ENCODE results near the gene LDHB. TPM values are rescaled to one million over a fixed set of nuclear protein-coding genes. Genes with fewer than 3 reads are reported as not detected.

The LDHB gene
- total and polyA plus RNA-seq, 9 of the 15 experiments (the other 6 are each of a cell fraction or from before 2014, with no cell fraction given): 743 to 2,680 (median 968) TPM

DNA sequence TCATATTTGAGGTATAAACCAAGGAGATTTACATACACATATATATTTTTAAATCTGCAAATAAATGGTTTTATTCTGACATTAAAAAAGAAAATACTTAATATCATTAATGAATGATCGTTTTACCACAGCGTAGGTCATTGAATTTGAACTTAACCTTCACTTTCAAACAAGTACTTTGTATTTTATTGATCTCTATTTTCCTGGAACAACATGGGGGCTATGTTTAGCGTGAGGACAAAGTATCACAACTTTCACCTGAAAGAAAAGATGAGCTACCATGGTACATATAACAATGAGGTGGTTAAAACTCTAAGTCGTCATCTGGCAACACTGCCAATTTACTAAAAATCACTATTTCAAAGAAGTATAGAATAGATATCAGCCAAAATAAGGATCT is 59.0 kb downstream of the LDHB start:
- Histone ChIP-seq H3K4me1 (replicated peaks in 1 of 2; ENCODE audit: control insufficient read depth in 2 of 2, insufficient read depth in 2 of 2, low read length in 2 of 2) (no peaks in the 10 kb centered on the region), H3K27me3 (ENCODE audit: control insufficient read depth in 2 of 2, insufficient read depth in 2 of 2, low read length in 2 of 2) (no peaks in the 10 kb centered on the region), H3K79me2 (ENCODE audit: control insufficient read depth, insufficient read depth, low read length) (no peaks in the 10 kb centered on the region), H3K9me1 (ENCODE audit: control insufficient read depth, insufficient read depth, low read length) (no peaks in the 10 kb centered on the region), H4K20me1 (replicated peaks; ENCODE audit: control insufficient read depth, insufficient read depth, low read length) (no peaks in the 10 kb centered on the region), H2AFZ (ENCODE audit: low read depth, low read length) (no peak overlapping the region), H3K4me2 (ENCODE audit: insufficient read depth, low read length) (no peak overlapping the region), H3K9ac (ENCODE audit: insufficient read depth in 1 of 2, low read depth in 2 of 2, low read length in 2 of 2) (no peak overlapping the region), H3K9me3 (replicated peaks; ENCODE audit: control insufficient read depth, insufficient read depth, low read depth, low read length) (no peaks in the 10 kb centered on the region), H3K27ac (ENCODE audit: extremely low read depth, low read depth, low read length) (no peak overlapping the region), H3K36me3 (ENCODE audit: control insufficient read depth, insufficient read depth, low read length) (no peaks in the 10 kb centered on the region), H3K4me3 (no peak overlapping the region)
- no TSS peak for BruUV-seq (replicated peaks)
- FAIRE-seq (no peak), DNase-seq (ENCODE audit: extremely low read depth in 1 of 4, low spot score in 3 of 4) (no peak), ATAC-seq (no peak)
- ChIA-PET POLR2A (no interaction called here), CTCF (ENCODE audit: low intra/inter-chr PET ratio) (no interaction called here)
- 0% methylated on average over 4 of the region's 4 CpGs for WGBS (ENCODE audit: insufficient coverage, low coverage, missing lambda C conversion rate)
- intact Hi-C loops (cut with micrococcal nuclease) (no loop called here), in situ Hi-C loops (cut with MboI) (no loop called here)
- TF ChIP-seq RERE (CRISPR knock-in tag; IDR thresholded peaks at IDR 0.05; ENCODE audit: borderline replicate concordance) (no peak), TFE3 (CRISPR knock-in tag; IDR thresholded peaks at IDR 0.05) (no peak), TRIM24 (IDR thresholded peaks at IDR 0.05) (no peak), ZNF184 (CRISPR knock-in tag; IDR thresholded peaks at IDR 0.05) (no peak), HLTF (IDR thresholded peaks at IDR 0.05) (no peak), EGR1 (conservative IDR thresholded peaks at IDR 0.05) (no peak), MYBL2 (IDR thresholded peaks at IDR 0.05; ENCODE audit: low read depth) (no peak), MYBL2 (CRISPR knock-in tag; IDR thresholded peaks at IDR 0.05; ENCODE audit: borderline replicate concordance) (no peak), ARID3A (IDR thresholded peaks at IDR 0.05; ENCODE audit: borderline replicate concordance, low read depth, low read length) (no peak), DMBX1 (CRISPR knock-in tag; IDR thresholded peaks at IDR 0.05; ENCODE audit: borderline replicate concordance) (no peak), ZFX (CRISPR knock-in tag; IDR thresholded peaks at IDR 0.05) (no peak), CHD4 (IDR thresholded peaks at IDR 0.05; ENCODE audit: insufficient read depth, insufficient replicate concordance, low read depth, low read length, poor library complexity, severe bottlenecking) (no peak), GTF2A2 (tag; IDR thresholded peaks at IDR 0.05) (no peak), TAF15 (IDR thresholded peaks at IDR 0.05; ENCODE audit: low read depth, low read length) (no peak)
- TF ChIP-seq, protein P1, sequence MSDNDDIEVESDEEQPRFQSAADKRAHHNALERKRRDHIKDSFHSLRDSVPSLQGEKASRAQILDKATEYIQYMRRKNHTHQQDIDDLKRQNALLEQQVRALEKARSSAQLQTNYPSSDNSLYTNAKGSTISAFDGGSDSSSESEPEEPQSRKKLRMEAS (CRISPR knock-in tag; IDR thresholded peaks at IDR 0.05): no peak

Measured in K562 (cell line).